GM18498 (cell line): ENCODE data around the gene CCDC85C.

Experiments used
- ATAC-seq: cut with Tn5 transposase; IDR thresholded peaks from one replicate; pipeline ENCODE4 v1.9.1; 2021; ENCODE audit warnings: mild to moderate bottlenecking, moderate library complexity; ENCODE audit not compliant: unreplicated experiment

The CCDC85C gene

GRCh38 chr14:99560922-99561683 is 42.9 kb downstream of the CCDC85C start:
- no peak for ATAC-seq

GRCh38 chr14:99560403-99560802 is 43.6 kb downstream of the CCDC85C start:
- no peak for ATAC-seq

- no peak for ATAC-seq
These were observed 44.6 kb downstream of the CCDC85C start for GRCh38 chr14:99559286-99559990.

- ATAC-seq: no peak
These were observed 47.7 kb downstream of the CCDC85C start for GRCh38 chr14:99556134-99556791.

- no peak for ATAC-seq
These were observed 49.1 kb downstream of the CCDC85C start for GRCh38 chr14:99554757-99555531.

GRCh38 chr14:99554184-99554583 is 49.8 kb downstream of the CCDC85C start:
- ATAC-seq: no peak

GRCh38 chr14:99552572-99553216 is 51.3 kb downstream of the CCDC85C start:
- ATAC-seq: no peak

GRCh38 chr14:99552021-99552553 is 51.9 kb downstream of the CCDC85C start:
- ATAC-seq: no peak

- no peak for ATAC-seq
These were observed 52.7 kb downstream of the CCDC85C start for GRCh38 chr14:99551034-99551922.

GRCh38 chr14:99550387-99550992 is 53.5 kb downstream of the CCDC85C start:
- ATAC-seq: no peak

- ATAC-seq: no peak
These were observed 54.3 kb downstream of the CCDC85C start for GRCh38 chr14:99549684-99550083.

- ATAC-seq: no peak
These were observed 55.0 kb downstream of the CCDC85C start for GRCh38 chr14:99548871-99549515.

- no peak for ATAC-seq
These were observed 55.8 kb downstream of the CCDC85C start for GRCh38 chr14:99548255-99548654.

GRCh38 chr14:99546234-99546879 is 57.6 kb downstream of the CCDC85C start:
- no peak for ATAC-seq

GRCh38 chr14:99545586-99545985 is 58.4 kb downstream of the CCDC85C start:
- ATAC-seq: no peak

GRCh38 chr14:99544991-99545390 is 59.0 kb downstream of the CCDC85C start:
- no peak for ATAC-seq

- ATAC-seq: no peak
These were observed 60.0 kb downstream of the CCDC85C start for GRCh38 chr14:99543985-99544384.

GRCh38 chr14:99543370-99543769 is 60.6 kb downstream of the CCDC85C start:
- ATAC-seq: no peak
